ENCODE data around the gene ST14.

DNA sequence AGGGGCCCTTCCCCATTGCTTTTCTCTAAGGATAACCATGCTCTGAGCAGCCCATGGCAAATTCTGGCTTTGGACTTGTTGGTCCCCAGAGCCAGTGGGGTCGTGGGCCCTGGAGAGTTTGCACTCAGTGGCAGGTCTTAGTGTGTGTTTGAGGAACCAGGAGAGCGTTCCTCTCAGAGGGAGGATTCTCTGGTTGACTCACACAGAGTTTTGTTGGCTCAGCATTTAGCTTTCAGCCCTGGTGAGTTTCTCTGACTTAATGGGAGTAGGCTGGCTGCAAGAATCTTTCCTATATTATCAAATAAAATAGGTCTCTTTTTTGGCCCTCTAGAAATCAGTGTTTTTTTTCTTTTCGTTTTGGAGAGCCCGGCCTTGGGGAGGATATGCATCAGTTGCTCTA lies 20.9 kb downstream of the ST14 start:
- TF ChIP-seq, protein P1, sequence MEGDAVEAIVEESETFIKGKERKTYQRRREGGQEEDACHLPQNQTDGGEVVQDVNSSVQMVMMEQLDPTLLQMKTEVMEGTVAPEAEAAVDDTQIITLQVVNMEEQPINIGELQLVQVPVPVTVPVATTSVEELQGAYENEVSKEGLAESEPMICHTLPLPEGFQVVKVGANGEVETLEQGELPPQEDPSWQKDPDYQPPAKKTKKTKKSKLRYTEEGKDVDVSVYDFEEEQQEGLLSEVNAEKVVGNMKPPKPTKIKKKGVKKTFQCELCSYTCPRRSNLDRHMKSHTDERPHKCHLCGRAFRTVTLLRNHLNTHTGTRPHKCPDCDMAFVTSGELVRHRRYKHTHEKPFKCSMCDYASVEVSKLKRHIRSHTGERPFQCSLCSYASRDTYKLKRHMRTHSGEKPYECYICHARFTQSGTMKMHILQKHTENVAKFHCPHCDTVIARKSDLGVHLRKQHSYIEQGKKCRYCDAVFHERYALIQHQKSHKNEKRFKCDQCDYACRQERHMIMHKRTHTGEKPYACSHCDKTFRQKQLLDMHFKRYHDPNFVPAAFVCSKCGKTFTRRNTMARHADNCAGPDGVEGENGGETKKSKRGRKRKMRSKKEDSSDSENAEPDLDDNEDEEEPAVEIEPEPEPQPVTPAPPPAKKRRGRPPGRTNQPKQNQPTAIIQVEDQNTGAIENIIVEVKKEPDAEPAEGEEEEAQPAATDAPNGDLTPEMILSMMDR (IDR thresholded peaks at IDR 0.05), result no peak
- TF ChIP-seq NFIC (IDR thresholded peaks at IDR 0.05; ENCODE audit: borderline replicate concordance) (no peak), EP300 (IDR thresholded peaks at IDR 0.05; ENCODE audit: borderline replicate concordance in 1 of 2, low read depth in 1 of 2, low read length in 1 of 2) (no peak), JUND (IDR thresholded peaks at IDR 0.05) (no peak), RFX5 (IDR thresholded peaks at IDR 0.05; ENCODE audit: low read length) (no peak), SIN3A (IDR thresholded peaks at IDR 0.05; ENCODE audit: borderline replicate concordance, low read depth, low read length) (no peak), POLR2AphosphoS5 (IDR thresholded peaks at IDR 0.05; ENCODE audit: low read depth, low read length) (no peak), FOXM1 (IDR thresholded peaks at IDR 0.05; ENCODE audit: low read depth) (no peak), YY1 (IDR thresholded peaks at IDR 0.05; ENCODE audit: low read depth) (no peak)
- TF ChIP-seq, protein P2, sequence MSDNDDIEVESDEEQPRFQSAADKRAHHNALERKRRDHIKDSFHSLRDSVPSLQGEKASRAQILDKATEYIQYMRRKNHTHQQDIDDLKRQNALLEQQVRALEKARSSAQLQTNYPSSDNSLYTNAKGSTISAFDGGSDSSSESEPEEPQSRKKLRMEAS (IDR thresholded peaks at IDR 0.05; ENCODE audit: low read depth), result no peak
- TF ChIP-seq, protein P3, sequence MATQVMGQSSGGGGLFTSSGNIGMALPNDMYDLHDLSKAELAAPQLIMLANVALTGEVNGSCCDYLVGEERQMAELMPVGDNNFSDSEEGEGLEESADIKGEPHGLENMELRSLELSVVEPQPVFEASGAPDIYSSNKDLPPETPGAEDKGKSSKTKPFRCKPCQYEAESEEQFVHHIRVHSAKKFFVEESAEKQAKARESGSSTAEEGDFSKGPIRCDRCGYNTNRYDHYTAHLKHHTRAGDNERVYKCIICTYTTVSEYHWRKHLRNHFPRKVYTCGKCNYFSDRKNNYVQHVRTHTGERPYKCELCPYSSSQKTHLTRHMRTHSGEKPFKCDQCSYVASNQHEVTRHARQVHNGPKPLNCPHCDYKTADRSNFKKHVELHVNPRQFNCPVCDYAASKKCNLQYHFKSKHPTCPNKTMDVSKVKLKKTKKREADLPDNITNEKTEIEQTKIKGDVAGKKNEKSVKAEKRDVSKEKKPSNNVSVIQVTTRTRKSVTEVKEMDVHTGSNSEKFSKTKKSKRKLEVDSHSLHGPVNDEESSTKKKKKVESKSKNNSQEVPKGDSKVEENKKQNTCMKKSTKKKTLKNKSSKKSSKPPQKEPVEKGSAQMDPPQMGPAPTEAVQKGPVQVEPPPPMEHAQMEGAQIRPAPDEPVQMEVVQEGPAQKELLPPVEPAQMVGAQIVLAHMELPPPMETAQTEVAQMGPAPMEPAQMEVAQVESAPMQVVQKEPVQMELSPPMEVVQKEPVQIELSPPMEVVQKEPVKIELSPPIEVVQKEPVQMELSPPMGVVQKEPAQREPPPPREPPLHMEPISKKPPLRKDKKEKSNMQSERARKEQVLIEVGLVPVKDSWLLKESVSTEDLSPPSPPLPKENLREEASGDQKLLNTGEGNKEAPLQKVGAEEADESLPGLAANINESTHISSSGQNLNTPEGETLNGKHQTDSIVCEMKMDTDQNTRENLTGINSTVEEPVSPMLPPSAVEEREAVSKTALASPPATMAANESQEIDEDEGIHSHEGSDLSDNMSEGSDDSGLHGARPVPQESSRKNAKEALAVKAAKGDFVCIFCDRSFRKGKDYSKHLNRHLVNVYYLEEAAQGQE (IDR thresholded peaks at IDR 0.05; ENCODE audit: low read depth, low read length), result no peak

Measured in SK-N-SH (cell line).